HG02588 (cell line): ENCODE measurements around the gene ARHGEF17.

ENCODE experiments used
- ATAC-seq: cut with Tn5 transposase; IDR thresholded peaks from one replicate; pipeline ENCODE4 v1.9.1; 2021; ENCODE audit warnings: mild to moderate bottlenecking, moderate library complexity; ENCODE audit not compliant: unreplicated experiment

ARHGEF17 gene

GRCh38 chr11:73292525-73292894 is 15.6 kb upstream of the ARHGEF17 start:
- no peak for ATAC-seq

GRCh38 chr11:73293356-73293936 is 14.6 kb upstream of the ARHGEF17 start:
- no peak for ATAC-seq

GRCh38 chr11:73294604-73295003 is 13.5 kb upstream of the ARHGEF17 start:
- no peak for ATAC-seq

GRCh38 chr11:73295241-73295995 is 12.7 kb upstream of the ARHGEF17 start:
- ATAC-seq: no peak

GRCh38 chr11:73295996-73296318 is 12.1 kb upstream of the ARHGEF17 start:
- ATAC-seq: no peak

- ATAC-seq: no peak
These were observed 11.4 kb upstream of the ARHGEF17 start for GRCh38 chr11:73296501-73297230.

- ATAC-seq: no peak
These were observed 10.9 kb upstream of the ARHGEF17 start for GRCh38 chr11:73297231-73297590.

GRCh38 chr11:73297702-73298101 is 10.4 kb upstream of the ARHGEF17 start:
- ATAC-seq: no peak

GRCh38 chr11:73298233-73298632 is 9.8 kb upstream of the ARHGEF17 start:
- ATAC-seq: no peak

- ATAC-seq: no peak
These were observed 8.3 kb upstream of the ARHGEF17 start for GRCh38 chr11:73299751-73300150.

- no peak for ATAC-seq
These were observed 1.8 kb upstream of the ARHGEF17 start for GRCh38 chr11:73306069-73306841.

- no peak for ATAC-seq
These were observed 1.1 kb upstream of the ARHGEF17 start for GRCh38 chr11:73306977-73307322.

- ATAC-seq: peak; percentile 44
These were observed 613 bp upstream of the ARHGEF17 start for GRCh38 chr11:73307323-73308002.

GRCh38 chr11:73308961-73309919 is 1.2 kb downstream of the ARHGEF17 start:
- no peak for ATAC-seq

GRCh38 chr11:73310076-73310475 is 2.0 kb downstream of the ARHGEF17 start:
- ATAC-seq: no peak

- ATAC-seq: no peak
These were observed 2.8 kb downstream of the ARHGEF17 start for GRCh38 chr11:73310661-73311393.

GRCh38 chr11:73311394-73311869 is 3.4 kb downstream of the ARHGEF17 start:
- ATAC-seq: no peak

GRCh38 chr11:73312036-73312435 is 4.0 kb downstream of the ARHGEF17 start:
- no peak for ATAC-seq

GRCh38 chr11:73312851-73313327 is 4.8 kb downstream of the ARHGEF17 start:
- ATAC-seq: no peak
